Transverse colon (tissue), 4 donors: ENCODE results near the gene LECT2.

Experiments
- CTCF ChIP-seq, 5 experiments: fragments of 200-600 bp in 3 of 5; fragments of 450-650 bp in 2 of 5; sonication (generic) in 3 of 5; IDR thresholded peaks; 1 replicate in 2 of 5; 2 replicates in 3 of 5; pipeline ENCODE4 v1.5.1; 2016 to 2017; ENCODE audit warnings: antibody characterized with exemption in 5 of 5, inconsistent platforms in 3 of 5, mild to moderate bottlenecking in 2 of 5, moderate library complexity in 1 of 5
- EP300 ChIP-seq: sonication (generic); formaldehyde crosslinking; IDR thresholded peaks from one replicate; pipeline ENCODE4 v1.6.1; 2017; ENCODE audit warnings: antibody characterized with exemption, low read depth
- POLR2AphosphoS5 ChIP-seq, 3 donors: sonication (generic); formaldehyde crosslinking; IDR thresholded peaks; one replicate each; pipeline ENCODE4 v1.6.1; 2016; ENCODE audit warnings: antibody characterized with exemption in 3 of 3

GRCh38 chr5:135898651-135899050 is 56.1 kb downstream of the LECT2 start:
- TF ChIP-seq CTCF (IDR thresholded peaks at IDR 0.05) (no peak), EP300 (no peak), POLR2AphosphoS5 (IDR thresholded peaks at IDR 0.05) (no peak)
